NCI-H82 treated with DMSO at 0.1 percent for 48 hours (cell line): ENCODE measurements around the gene AFAP1.
"Not testable (repeated sequence)": the region's sequence is repeated elsewhere in the genome, so short reads cannot be mapped to it uniquely, and the experiment has no call there.

Experiments
- DNase-seq: peaks from one replicate; lab custom pipeline; 2025; ENCODE audit not compliant: unreplicated experiment; lab: John Stamatoyannopoulos, UW

The AFAP1 gene

DNA sequence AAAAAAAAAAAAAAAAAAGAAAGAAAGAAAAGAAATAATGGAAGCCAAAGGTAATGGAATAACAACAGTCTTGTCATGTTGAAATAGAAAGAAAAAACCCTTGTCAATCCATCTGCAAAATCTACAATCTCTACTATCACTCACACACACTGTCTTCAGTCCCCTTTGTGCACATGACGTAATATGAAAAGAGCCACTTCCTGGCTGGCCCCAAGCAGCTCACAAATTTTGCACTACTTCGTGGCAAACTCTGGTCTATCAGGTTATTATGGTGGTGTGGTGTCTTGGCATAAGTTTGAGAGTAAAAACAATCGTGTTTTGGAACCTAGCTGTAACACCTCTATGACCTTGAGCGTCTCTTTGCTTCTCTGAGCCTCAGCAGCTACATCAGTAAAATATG is 8.3 kb upstream of the AFAP1 start:
- DNase-seq = no peak

DNA sequence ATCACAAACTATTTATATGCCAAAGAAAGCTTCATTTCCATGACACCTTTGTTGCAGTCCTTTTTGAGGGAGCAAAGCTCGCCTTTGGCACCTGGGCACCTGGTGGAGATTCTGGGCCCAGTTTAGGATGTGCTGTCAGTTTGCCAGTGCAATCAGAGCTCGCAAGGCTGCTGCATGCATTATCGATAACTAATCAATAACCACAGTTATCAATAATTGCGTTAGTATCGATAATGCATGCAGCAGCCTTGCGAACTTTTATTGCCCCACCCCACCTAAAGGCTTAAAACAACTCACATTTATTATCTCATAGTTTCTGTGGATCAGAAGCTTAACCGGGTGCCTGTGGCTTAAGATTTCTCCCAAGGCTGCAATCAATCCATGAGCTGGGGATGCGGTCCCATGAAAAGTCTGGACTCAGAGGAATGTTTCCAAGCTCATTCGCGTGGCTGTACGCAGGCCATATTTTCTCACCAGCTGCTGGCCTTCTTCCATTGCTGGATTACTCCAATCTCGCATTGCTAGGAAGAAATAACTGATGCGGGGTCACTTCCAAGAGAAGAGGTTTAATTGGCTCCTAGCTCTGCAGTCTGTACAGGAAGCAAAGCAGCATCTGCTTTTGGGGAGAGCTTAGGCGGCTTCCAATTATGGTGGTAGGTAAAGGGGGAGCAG is 6.2 kb upstream of the AFAP1 start:
- no peak for DNase-seq

DNA sequence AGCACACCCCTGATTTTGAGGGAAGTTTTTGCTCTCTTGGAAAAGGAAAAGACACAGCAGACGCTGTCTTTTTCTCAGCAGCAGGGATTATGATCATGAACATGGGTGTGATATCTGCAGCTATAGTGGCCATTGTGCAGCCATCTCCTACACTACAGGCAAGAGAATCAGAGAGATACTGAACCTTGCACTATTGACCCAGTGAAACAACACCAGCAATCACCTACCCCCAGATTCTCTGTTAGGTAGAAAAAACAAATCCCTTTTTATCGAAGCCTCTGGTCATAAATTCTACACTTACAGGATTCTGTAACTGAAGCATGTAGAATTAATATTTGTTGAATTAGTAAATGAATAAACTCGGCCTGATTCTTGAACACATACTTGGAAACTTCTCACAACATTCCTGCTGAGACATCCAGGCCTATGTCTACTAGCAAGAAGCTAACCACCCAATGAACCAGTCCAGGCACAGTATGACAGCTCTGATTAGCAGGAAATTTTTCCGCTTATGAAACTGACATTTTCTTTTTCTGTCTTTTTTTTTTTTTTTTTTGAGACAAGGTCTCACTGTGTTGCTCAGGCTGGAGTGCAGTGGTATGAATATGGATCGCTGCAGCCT is 5.0 kb upstream of the AFAP1 start:
- DNase-seq = no peak

DNA sequence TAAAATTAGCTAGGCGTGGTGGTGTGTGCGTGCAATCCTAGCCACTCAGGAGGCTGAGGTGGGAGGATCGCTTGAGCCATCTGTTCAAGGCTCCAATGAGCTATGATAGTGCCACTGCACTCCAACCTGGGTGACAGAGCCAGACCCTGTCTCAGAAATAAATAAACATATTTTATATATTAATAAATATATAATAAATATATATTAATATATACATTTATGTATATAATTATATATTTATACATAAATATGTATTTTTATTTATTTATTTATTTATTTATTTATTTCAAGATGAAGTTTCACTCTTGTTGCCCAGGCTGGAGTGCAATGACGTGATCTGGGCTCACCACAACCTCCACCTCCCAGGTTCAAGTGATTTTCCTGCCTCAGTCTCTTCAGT is 4.0 kb upstream of the AFAP1 start:
- DNase-seq = not testable (repeated sequence)

DNA sequence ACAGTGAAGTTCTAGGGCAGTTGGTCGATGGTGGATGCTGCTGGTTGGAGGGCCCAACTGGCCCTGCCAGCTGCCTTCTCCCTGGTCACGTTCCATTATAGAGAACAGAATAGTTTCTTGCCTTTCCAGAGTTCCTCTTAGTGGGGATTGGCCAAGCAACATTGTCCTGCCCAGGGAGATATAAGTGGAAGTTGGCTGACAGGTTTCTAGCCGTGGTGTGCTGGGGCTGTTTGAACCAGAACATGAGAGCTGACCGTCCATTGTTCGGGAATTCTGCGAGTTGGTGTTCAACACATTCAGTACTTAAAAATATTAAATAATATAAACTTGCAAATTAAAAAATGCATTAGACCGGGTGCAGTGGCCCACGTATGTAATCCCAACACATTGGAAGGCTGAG is 3.5 kb upstream of the AFAP1 start:
- no peak for DNase-seq

DNA sequence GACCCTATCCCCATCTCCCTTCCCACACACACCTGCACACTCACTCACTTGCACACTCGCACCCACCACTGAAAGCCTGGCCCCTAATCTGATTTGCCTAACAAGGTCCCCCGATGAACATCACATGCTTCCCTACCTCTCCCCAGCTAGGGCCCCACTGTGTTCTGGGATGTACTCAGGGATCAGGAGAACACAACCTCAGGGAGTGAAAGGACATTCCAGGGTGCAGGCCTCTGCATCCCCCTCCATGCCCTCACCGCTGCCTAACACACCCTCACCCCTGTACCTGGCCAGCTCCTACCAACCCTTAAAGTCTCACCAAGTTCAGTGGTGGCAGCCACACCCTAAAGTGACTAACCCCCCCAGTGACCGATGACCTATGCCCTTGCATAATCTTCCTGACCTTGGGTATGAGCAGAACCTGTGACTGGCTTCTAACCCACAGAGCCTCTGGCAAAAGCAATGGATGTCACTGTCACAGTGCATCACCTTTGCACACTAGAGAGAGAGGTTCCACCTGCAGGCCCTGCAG is 2.4 kb upstream of the AFAP1 start:
- DNase-seq = no peak

DNA sequence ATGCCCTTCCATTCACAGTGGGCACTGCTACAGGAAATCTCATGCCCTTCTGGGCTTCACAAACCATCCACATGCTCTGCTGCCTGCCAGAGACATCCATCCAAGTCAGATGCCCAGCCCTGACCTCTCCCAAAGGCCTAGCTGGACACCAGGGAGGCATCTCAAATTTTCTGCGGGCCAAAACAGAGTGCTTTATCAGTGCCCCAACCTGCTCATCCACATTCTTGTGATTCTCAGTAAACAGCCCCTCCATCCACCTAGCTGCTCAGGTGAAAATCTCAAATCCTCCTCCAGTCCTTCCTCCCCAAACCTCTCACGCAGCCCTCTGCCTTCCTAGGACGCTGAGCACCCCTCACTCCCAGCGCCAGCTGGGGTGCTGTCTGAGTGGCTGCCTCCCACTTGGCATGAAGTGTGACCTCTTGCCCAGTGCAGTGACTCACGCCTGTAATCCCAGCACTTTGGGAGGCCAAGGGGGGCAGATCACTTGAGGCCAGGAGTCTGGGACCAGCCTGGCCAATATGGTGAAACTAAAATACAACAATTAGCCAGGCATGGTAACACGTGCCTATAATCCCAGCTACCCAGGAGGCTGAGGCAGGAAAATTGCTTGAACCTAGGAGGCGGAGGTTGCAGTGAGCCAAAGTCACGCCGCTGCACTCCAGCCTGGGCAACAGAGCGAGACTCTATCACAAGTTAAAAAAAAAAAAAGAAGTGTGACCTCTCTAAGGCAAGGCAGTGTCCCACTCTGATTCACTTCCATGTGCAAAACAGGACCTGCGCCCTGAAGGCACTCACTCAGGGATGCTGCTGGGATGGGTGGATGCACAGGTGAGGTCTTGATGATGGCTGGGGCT is 1.7 kb upstream of the AFAP1 start:
- no peak for DNase-seq

DNA sequence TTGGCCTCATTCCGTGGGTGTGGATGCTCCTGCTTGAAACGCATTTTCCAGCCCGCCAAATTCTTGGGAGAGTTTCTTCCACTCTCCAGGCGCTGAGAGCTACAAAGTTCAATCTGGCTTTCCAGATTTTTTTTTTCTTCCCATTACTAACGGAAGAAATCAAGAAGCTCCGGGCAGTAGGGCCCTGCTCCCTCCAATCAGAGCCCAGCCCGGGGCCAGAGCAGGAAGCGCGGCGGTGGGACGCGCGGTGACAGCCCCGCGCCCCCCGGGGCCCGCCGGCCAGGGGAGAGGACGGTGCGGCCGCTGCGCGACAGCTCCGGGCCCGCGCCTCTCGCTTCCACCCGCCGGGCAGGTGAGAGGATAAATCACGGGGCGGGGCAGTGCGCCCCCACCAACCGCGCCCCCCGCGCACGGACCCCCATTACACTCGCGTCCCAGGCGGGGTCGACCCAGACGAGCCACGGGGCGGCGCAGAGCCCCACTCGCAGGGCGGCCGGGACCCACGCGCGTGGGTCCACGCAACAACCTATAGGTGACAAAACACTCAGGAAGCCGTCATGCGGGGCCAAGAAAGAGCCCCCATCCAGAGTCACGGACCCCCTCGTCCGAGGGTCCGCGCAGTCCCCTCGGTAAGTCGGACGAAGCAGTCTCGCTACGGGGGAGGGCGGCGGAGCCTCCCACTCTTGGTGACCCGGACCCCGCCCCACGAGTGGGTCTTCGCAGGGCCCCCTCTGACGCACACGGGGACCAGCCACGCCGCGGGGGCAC is 868 bp downstream of the AFAP1 start:
- no peak for DNase-seq

DNA sequence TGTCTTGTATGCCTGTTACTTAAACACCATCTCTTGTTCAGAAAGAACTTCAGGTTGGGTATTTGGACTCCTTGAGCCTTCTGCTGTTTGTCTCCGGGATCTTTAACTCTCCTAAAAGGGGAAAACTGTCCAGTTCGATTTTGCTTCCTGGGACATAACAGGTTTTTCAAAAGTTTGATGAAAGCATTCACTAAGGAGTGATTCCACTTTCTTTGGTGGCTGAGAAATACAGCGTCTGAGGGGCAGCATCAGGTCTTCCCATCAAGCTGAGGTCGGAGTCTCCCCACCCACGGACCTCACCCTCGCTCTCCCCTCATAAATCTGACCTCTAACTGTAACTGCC is 1.4 kb downstream of the AFAP1 start:
- no peak for DNase-seq

DNA sequence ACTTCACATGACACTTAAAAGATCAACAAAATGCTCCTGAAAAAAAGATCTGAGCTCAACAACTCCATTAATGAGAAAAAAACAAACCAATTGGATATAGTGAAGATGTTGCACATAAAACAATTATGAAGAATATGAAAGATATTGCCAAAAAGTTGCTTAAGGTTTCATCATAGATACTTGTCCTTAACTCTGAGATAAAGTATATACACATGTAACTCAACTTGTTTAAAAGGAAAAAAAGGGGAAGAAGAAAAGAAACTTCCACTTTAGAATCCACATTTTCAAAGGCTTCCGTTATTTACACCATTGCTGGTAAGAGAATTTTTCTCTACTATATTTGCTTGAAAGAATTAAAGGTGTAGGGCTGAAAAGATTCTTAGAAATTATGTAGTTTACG is 2.7 kb downstream of the AFAP1 start:
- DNase-seq = no peak

DNA sequence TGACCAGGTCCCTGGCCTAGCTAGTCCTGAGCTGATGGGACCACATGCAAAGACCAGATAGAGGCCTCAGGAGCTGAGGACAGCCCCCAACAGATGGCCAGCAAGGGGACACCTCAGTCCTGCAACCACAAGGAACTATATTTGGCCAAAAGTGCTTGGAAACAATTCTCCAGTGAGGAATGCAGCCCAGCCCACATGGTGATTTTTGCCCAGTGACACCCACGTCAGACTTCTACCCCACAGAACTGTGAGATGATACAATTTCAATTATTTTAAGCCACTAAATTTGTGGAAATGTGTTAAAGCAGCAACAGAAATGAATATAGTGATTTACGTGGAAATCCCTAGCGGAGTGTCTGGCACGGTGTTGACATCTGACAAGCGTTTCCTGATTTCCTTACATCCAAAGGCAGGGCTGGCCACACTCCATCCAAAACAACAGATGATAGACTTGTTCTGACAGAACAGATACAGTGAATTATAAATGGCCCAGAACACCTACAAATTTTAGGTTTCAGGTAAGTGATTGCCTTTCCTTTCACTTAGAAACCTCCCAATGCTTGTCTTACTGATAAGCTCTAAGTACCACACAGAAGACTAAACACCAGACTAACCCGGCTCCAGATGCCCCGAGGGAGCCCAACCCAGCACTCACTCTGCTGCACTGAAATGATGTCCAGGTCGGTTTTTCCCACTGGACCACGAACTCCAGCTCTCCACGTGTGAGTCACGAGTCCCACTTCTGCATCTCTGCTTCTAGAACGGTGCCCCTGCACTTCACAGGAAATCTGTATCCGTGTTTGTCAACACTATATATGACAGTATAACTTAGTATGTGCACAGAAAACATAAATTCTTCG is 5.8 kb downstream of the AFAP1 start:
- no peak for DNase-seq

DNA sequence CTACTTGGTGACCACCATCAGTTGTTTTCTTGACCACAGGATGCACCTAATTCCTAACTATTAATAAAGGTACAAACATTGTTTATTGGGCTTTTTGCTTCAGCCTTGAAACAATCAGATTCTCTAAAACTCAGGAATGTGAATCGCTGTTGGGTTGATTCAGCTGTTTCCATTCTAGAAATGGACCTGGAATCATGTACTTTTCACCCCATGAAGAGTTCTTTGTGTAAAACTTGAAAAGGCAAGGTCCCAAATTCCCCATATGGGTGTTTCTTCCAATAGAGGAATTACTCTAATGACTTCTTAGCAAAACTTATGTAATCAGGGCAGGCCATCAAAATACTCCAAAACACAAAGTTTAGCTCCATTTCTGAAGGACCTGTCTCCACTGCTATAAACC is 7.4 kb downstream of the AFAP1 start:
- DNase-seq = no peak

DNA sequence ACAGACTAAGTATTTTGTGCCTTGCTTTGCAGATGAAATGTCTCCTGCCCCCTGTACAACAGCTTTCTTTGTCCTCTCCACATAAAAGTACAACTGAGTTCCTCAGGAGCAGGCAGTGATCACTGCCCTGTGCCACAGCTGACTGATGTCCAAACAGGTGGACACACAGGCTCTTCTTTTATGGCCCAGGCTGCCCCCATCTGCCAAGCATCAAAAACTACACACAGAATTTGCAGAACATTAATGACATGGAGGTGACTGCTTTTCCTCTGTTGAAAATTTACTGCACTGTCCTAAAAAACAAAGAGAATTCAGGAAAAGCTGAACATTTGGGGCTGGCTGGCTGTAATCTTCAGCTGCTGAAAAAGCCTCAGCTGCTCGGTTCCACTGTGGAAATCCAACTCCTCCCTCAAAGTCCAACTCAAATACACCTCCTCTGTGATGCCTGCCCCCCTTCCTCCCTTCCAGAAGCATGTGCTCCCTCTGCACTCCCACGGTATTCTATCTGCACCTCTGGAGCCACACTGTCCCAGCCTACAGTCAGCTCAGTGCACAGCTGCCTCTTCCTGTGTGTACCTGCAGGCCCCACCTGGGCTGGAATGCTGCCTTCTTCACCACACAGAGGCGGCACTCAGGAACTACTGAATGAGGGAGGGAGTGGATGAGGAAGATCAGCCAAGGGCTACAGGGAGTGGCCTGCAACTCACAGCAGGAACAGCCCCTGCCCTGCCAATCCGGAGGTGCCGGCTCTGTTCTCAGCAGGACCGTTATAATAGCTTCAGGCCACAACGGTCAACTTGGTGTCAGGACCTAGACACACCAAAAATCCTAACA is 10.3 kb downstream of the AFAP1 start:
- DNase-seq = no peak

DNA sequence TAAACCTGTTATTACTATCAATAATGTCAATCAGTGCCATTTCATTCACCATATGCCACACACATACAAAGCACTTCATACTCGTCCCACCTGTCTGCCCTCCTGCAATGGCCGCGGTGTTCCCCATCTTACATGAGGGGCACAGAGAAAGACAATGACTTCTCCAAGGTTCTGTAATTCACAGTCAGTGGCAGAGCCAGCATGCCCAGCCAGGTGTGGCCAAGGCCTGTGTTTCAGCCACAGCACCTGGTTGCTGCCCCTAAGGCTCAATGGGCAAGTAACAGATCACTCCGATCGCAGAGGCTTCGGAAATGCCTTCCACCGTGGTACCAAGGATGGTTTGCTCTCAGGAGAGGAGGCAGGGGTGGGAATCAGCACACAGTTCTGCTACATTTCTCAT is 10.9 kb downstream of the AFAP1 start:
- no peak for DNase-seq

DNA sequence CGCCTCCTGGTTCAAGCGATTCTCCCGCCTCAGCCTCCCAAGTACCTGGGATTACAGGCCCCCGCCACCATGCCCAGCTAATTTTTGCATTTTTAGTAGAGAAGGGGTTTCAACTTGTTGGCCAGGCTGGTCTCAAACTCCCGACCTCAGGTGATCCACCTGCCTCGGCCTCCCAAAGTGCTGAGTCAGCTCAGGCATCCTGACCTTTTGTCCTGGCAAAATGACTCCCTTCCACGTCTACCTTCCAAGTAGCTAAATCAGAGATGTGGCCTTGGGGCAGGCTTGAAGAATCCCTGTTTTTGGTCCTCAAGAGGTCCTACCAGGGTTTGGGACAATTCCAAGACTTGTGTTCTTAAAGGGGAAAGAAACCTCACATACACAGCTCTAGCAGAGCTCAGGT is 12.8 kb downstream of the AFAP1 start:
- DNase-seq = no peak

DNA sequence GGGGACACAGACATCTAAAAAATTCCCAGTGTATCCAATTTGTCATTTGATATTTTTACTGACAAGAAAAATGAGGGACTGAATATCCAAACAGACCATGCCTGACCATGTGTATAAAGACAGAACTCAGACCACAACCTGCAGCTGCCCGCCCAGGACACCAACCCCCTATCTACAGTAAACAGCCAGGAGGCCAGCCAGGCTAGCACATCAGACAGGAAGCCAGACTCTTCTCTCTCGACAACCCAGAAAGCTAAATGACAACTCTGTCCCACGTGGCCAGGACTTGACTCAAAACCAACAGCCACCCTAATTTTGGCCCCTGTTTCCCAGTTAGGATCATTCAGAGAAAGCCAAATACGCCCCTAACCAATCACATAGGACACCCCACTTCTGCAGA is 15.1 kb downstream of the AFAP1 start:
- no peak for DNase-seq

DNA sequence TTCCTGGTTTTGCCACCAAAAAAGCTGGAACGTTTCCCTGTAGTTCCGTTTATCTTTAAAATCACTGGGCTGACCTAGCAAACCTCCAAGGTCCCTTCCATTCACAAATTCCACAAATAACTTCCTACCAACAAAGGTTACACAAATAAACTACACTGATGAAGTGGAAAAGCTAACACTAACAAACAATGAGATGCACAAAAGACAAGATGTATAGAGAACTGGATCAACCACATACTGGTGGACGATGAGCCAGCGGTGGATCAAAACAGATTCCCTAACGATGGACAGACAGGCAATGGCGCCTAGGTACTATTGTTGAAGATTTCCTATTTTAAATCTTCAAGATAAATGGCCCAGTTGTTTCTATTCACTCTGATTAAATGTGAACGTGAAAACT is 15.5 kb downstream of the AFAP1 start:
- DNase-seq = no peak

DNA sequence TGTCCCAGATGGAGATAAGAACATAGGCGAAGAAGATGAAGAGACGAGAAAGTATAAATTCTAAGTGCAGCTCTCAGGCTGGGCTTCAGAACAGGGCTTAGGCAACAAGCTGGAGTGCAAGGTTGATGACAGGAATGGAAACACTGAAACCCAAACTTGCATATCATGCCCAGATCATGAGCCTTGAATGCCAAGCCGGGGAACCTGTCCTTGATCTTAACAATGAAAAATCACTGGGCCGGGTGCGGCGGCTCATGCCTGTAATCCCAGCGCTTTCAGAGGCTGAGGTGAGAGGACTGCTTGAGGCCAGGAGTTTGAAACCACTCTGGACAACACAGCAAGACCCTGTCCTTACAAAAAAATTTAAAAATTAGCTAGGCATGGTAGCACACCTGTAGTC is 17.2 kb downstream of the AFAP1 start:
- DNase-seq = no peak

DNA sequence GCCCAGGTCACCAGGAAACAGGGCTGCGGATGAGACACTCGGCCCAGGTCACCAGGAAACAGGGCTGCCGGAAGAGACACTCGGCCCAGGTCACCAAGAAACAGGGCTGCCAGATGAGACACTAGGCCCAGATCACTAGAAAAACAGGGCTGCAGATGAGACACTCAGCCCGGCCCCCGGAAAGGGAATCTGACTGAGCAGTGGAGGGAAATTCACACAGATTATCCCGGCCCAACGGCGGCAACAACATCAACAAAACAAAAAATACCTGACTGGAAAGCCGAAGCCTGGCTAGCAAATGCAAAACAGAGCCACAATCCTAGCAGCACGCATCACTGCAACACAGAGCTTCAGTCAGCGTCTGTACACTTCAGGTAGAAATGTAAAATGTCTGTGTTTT is 20.7 kb downstream of the AFAP1 start:
- DNase-seq = no peak

DNA sequence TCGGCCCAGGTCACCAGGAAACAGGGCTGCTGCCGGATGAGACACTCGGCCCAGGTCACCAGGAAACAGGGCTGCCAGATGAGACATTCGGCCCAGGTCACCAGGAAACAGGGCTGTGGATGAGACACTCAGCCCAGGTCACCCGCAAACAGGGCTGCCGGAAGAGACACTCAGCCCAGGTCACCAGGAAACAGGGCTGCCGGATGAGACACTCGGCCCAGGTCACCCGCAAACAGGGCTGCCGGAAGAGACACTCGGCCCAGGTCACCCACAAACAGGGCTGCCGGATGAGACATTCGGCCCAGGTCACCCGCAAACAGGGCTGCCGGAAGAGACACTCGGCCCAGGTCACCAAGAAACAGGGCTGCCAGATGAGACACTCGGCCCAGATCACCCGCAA is 21.5 kb downstream of the AFAP1 start:
- DNase-seq = not testable (repeated sequence)
